Raji (cell line): Measurements from ENCODE around the gene GLRA2.

Experiments
- POLR2A ChIP-seq: IDR thresholded peaks from 2 replicates; pipeline ENCODE4 v1.6.1; 2011; ENCODE audit warnings: low read depth, low read length, control low read depth; ENCODE audit not compliant: insufficient read depth

The GLRA2 gene

GRCh38 chrX:14529290-14529989, at the start of gene GLRA2:
TSS of gene GLRA2 (plus strand) at chrX:14529536. CDS start at chrX:14530058, 522 bp downstream.
- no peak for TF ChIP-seq POLR2A

DNA sequence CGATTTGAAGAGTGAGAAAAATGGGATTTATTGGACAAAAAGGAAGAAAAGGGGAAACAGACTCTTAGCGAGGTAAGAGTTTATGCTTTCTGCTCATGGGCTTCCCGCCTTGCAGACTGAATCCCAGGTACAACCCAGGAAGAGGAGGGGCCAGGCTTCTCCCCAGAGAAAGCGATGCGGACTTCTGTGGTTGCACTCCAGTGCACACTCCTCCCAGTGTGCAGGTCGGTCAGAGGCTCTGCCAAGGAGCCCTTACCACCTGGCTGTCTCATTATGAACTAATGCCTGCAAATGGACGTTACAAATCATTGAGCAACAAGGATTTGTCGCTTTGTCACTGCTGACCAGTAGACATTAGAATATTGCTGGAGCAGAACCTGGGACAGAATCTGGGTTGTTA, 39.9 kb upstream of the GLRA2 start:
- no peak for TF ChIP-seq POLR2A

DNA sequence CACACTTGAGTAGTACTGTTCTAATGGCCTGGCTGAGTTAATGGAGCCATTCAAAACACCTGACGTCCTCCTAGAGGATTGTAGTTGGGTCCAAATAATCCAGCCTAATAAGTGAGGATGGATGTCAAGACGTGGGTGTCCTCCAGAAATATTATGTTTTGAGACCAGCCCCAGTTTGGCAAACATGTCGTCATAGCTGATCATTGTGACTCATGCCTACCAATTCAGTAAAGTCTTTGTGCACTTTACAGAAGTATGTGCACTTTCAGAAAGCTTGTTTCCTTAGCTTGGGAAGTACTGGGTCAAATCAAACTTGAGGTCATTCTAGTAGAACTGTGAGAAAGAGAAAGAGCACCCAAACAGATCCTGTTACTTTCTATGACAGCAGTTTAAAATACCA, 37.6 kb upstream of the GLRA2 start:
- TF ChIP-seq POLR2A, result no peak

DNA sequence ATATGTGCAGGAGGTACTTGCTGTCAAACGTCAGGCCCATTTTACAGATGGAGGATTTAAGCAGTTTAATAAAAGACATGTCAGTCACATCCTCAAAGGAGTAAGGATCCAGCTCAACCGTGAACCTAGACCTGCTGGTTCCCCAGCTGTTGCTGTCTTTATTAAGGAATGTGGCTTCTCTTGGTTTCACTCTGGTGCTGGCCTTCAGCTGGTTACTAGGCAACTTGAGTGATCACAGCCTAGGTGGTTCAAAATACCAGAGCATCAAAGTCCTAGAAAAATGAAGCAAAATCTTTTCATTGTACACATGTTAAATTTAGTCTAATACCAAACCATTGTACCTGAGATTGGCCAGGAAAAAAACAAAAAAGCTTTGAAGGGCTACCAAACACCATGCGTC, 32.7 kb upstream of the GLRA2 start:
- no peak for TF ChIP-seq POLR2A

- no peak for TF ChIP-seq POLR2A
Observed at GRCh38 chrX:14497184-14497666, 32.1 kb upstream of the GLRA2 start.

- TF ChIP-seq POLR2A, result no peak
Observed at GRCh38 chrX:14501327-14501726, 28.0 kb upstream of the GLRA2 start.

DNA sequence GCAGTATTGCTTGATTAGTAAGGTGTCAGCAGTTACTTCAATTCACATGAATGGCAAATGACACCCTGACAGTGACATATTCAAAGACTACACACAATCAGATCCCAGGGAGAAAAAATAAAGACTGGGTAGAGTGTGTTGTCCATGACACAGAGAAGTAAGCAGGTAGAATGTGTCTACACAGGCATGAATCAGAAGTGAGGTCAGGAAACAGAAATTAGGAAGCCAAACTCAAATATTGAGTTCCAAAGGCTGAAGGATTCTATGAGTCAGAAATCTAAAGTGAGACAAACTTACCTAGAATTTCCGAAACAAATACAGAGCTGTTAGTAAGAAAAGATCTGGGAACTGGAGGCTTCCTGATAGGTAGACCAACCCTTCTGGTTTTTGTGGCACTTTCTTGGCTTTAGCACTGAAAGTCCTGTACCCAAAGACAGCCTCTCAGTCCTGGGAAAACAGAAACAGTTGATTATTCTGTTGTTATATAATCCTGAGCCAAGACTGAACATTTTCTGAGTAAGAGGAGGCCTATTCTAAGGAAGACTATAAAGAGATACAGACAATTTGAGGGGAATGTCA, 24.3 kb upstream of the GLRA2 start:
- no peak for TF ChIP-seq POLR2A

GRCh38 chrX:14505648-14506047, 23.7 kb upstream of the GLRA2 start:
- no peak for TF ChIP-seq POLR2A

DNA sequence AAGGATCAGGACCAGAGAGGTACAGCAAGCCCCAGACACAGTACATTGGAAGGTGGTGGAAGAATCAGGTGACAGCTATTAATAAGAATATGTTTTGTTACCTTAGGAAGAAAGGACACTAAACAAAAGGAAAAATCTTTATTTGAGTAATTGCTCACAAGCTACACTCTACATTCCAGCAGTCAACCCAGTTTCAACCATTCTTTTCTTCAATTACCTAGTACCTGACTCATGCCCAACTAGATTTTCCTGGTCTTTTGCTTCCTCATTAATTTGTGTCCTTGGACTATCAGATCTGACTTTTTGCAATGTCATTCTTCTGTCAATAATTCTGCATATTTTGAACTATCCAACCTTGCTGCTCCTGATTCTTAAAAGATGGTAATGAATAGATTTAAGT, 22.5 kb upstream of the GLRA2 start:
- no peak for TF ChIP-seq POLR2A

- TF ChIP-seq POLR2A, result no peak
Observed at GRCh38 chrX:14508025-14508690, 21.2 kb upstream of the GLRA2 start.

- no peak for TF ChIP-seq POLR2A
Observed at GRCh38 chrX:14509325-14510057, 19.8 kb upstream of the GLRA2 start.

DNA sequence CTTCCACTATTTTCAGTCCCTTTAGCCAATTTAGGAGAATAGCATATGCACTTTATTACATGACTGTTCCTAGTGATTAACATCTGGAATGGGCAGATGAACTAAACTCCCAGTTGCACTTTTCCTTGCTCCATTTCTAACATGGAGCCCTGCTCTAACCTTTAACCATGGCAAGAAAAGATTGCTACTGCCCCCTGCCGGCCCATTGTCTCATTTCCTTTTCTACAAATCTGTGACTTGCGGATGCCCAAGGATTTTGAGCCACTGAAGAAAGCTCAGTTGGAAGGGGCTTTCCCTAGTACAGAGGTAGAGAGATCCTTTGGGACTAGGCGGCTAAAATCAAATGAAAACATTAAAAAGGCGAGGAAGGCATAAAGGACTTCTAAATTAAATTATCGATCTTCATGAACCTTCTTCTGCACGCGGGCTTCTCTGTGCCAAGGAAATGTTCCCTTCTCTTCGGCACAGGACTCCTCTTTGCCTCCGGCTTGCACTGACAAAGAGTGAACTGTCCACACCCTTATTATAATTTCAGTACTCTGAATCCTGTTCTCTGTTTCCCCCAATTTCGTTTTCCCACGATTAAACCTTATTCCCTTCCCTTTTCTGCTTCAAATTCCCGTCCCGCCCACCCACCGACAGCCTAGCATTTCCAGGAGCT, 577 bp upstream of the GLRA2 start:
- TF ChIP-seq POLR2A, result no peak

DNA sequence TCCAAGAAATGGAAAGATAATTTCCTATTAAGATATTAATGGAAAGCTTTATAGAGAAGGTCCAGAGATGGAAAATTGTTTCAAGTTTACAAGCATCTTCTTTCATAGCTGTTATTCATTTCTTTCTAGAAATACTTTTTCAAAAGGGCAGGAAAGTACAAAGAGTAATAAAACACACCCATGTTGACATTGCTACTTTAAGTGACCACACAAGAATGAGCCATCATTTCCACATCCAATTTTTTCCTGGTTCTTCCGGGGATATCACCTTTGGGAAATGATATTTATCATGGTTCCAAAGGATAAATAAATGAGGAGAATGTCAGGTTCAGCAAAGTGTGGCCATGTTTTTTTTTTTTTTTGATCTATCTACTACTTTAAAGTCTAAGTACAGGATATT, 4.5 kb downstream of the GLRA2 start:
- TF ChIP-seq POLR2A, result no peak

DNA sequence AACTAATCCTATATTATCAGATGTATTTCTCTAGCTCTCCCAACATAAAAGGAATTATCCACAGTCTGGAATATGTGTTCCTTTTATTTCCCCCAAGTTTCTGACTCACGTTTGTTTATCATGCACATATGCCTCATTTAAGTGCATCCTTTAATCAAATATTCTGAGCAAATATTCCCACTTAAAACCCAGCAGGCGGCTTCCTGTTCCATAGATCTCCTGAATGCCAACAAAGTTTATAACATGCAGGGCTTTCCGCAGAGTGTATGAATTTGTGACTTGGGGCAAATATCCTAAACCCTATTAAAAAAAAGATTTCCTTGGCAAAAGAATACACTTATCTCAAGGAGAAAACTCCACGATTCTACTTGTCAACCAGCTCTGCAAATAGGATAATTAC, 16.9 kb downstream of the GLRA2 start:
- TF ChIP-seq POLR2A, result no peak

DNA sequence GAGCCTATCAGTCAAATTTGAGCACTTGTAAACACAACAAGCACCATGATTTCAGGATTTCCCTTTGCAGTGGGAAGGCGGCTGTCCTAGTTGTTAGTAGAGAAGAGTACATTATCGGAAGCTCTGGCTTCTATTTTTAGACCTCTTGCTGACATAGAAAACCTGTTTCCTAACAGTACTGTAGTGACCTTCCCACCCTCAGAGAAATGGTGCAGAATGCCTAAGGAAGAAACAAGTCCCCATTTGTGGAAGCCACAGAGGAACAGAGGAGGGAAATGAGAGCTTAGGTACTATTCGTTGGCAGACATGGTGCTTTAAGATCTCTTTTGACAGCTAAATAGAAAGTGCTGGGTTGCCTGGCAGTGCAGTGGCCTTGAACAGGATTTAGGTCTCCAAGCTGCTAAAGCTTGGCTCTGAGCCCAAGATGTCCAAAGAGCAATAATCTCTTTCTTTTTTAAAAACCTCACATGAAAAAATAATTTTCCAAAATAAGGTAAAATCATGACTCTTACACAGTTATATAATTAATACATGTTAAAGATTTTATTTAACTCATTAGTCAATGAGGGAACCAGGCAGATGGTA, 24.9 kb downstream of the GLRA2 start:
- TF ChIP-seq POLR2A, result no peak

- no peak for TF ChIP-seq POLR2A
Observed at GRCh38 chrX:14564058-14564457, 34.7 kb downstream of the GLRA2 start.
